ENCODE data around the gene VPS13D. TPM values are rescaled to one million over a fixed set of nuclear protein-coding genes. Genes with fewer than 3 reads are reported as not detected.

Gene VPS13D
- total RNA-seq, 1 experiment from 2014 or later: 30.7 TPM

DNA sequence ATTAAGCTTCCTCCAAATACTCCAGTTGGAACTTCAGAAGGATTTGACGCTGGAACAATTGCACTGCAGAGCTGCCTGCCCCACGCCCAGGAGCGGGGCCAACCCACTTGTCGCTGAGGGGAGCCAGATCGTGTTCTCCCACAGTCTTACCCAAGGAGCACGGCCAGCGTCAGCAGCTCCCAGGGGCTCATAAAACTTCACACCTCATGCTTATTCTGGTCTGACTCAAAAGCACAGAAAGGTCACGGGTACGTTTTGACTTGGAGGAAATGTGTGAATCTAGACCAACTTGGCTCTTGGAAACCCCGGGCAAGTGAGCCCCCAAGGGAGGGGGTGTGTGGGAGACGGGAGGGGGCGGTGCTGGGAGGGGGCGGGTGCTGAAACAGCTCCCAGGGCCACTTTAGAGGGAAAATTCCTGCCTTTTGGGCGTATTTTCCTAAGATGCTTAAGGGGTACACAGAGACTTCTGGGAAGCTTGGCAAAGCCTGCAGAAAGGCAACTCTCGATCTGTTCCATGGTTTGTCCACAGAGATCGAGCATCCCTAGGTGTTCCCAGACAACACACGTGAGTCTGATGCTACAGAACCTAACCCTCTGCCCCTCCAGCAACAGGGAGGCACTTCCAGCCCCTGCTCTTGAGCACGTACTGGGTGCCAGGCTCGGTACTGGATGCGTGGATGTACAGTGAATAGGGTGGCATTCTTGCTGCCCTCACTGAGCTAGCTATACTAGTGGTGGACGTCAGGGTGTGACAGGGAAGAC is 289.3 kb downstream of the VPS13D start:
- Histone ChIP-seq H2AFZ (ENCODE audit: low read length) (0 out of 2 replicates have a peak overlapping the region, but pooled peaks have one; percentile 33), H3K4me3 (ENCODE audit: low read length) (no peak overlapping the region), H3F3A (ENCODE audit: low read length, unreplicated experiment) (no peaks in the 10 kb centered on the region), H3K9ac (ENCODE audit: low read length) (no peak overlapping the region; the same call in 1 of the 2 replicates), H3K79me2 (ENCODE audit: low read length) (no peaks in the 10 kb centered on the region), H3K27me3 (ENCODE audit: low read length) (no peaks in the 10 kb centered on the region), H3K4me2 (ENCODE audit: low read length) (peak overlapping the region; percentile 50), H3K36me3 (ENCODE audit: low read depth, low read length) (no peaks in the 10 kb centered on the region), H3K27ac (ENCODE audit: low read length) (peak overlapping the region; percentile 28), H4K20me1 (ENCODE audit: low read length) (no peaks in the 10 kb centered on the region), H3K9me2 (replicated peaks; ENCODE audit: low read length) (no peaks in the 10 kb centered on the region), H3K9me3 (ENCODE audit: low read length) (no peaks in the 10 kb centered on the region), H3K4me1 (ENCODE audit: insufficient read depth, low read length) (peaks cover 9% of the 10 kb centered on the region)
- DNase-seq (peak; percentile 47), ATAC-seq (peak; percentile 95)
- ChIA-PET POLR2A (ENCODE audit: unreplicated experiment) (interaction anchor here (0.6 kb wide), 1 partner anchor 77 kb away, joined by 4 read pairs; no protein-coding TSS in a partner anchor), CTCF (interaction anchor here (0.5 kb wide), 1 partner anchor 97 kb away, joined by 3 read pairs; no protein-coding TSS in a partner anchor)
- no TSS peak for BruUV-seq (replicated peaks)
- intact Hi-C loops (cut with micrococcal nuclease): no loop called here
- TF ChIP-seq EZH2 (IDR thresholded peaks at IDR 0.05; ENCODE audit: low read length, unreplicated experiment) (no peak), CTCF (conservative IDR thresholded peaks at IDR 0.05; ENCODE audit: low read depth, low read length) (no peak), EZH2phosphoT487 (IDR thresholded peaks at IDR 0.05; ENCODE audit: borderline replicate concordance, low read length) (no peak)

- TF ChIP-seq EZH2phosphoT487 (IDR thresholded peaks at IDR 0.05; ENCODE audit: borderline replicate concordance, low read length): no peak
- TF ChIP-seq EZH2 (IDR thresholded peaks at IDR 0.05; ENCODE audit: low read length, unreplicated experiment): no peak
- no peak for TF ChIP-seq CTCF (conservative IDR thresholded peaks at IDR 0.05; ENCODE audit: low read depth, low read length)
- ChIA-PET POLR2A (ENCODE audit: unreplicated experiment) (no interaction called here), CTCF (interaction anchor here (0.5 kb wide), 1 partner anchor 96 kb away, joined by 3 read pairs; no protein-coding TSS in a partner anchor)
- 0 out of 2 replicates have a peak overlapping the region, but pooled peaks have one; percentile 50 for H3K4me2 ChIP-seq (ENCODE audit: low read length)
- H3K27ac ChIP-seq (ENCODE audit: low read length): no peak overlapping the region
- ATAC-seq: no peak
- H3F3A ChIP-seq (ENCODE audit: low read length, unreplicated experiment): no peaks in the 10 kb centered on the region
- H3K79me2 ChIP-seq (ENCODE audit: low read length): no peaks in the 10 kb centered on the region
- no peaks in the 10 kb centered on the region for H3K9me2 ChIP-seq (replicated peaks; ENCODE audit: low read length)
- no peaks in the 10 kb centered on the region for H3K9me3 ChIP-seq (ENCODE audit: low read length)
- H3K4me3 ChIP-seq (ENCODE audit: low read length): no peak overlapping the region
- no peak overlapping the region; the same call in 1 of the 2 replicates for H3K9ac ChIP-seq (ENCODE audit: low read length)
- BruUV-seq (replicated peaks): no TSS peak
- H2AFZ ChIP-seq (ENCODE audit: low read length): no peak overlapping the region
- H3K36me3 ChIP-seq (ENCODE audit: low read depth, low read length): no peaks in the 10 kb centered on the region
- intact Hi-C loops (cut with micrococcal nuclease): no loop called here
- DNase-seq: no peak
- H3K4me1 ChIP-seq (ENCODE audit: insufficient read depth, low read length): peaks cover 9% of the 10 kb centered on the region
- no peaks in the 10 kb centered on the region for H4K20me1 ChIP-seq (ENCODE audit: low read length)
- no peaks in the 10 kb centered on the region for H3K27me3 ChIP-seq (ENCODE audit: low read length)
Measured at GRCh38 chr1:12519693-12520364, 290.0 kb downstream of the VPS13D start.

Data from PC-3 (cell line).